Adrenal gland (tissue), 5 donors: ENCODE measurements around the gene PHF23.
A peak's percentile ranks its signal among the peaks of the same experiment; 100 is the strongest.

ENCODE experiments used
- CTCF ChIP-seq, 6 experiments: fragments of 450-650 bp in 4 of 6; fragments of 200-600 bp in 2 of 6; sonication (generic) in 1 of 6; IDR thresholded peaks; 1 replicate in 5 of 6; 2 replicates in 1 of 6; pipeline versions ENCODE4 v1.5.1 to v1.8.0; 2016 to 2021; ENCODE audit warnings: antibody characterized with exemption in 6 of 6, mild to moderate bottlenecking in 2 of 6, moderate library complexity in 1 of 6
- POLR2A ChIP-seq, 2 donors: fragments of 450-650 bp; IDR thresholded peaks; one replicate each; pipeline ENCODE4 v1.6.1; 2017; ENCODE audit warnings: antibody characterized with exemption in 2 of 2, mild to moderate bottlenecking in 2 of 2, moderate library complexity in 1 of 2
- donor health status: DM: no; HTN: no; CAD: no.

DNA sequence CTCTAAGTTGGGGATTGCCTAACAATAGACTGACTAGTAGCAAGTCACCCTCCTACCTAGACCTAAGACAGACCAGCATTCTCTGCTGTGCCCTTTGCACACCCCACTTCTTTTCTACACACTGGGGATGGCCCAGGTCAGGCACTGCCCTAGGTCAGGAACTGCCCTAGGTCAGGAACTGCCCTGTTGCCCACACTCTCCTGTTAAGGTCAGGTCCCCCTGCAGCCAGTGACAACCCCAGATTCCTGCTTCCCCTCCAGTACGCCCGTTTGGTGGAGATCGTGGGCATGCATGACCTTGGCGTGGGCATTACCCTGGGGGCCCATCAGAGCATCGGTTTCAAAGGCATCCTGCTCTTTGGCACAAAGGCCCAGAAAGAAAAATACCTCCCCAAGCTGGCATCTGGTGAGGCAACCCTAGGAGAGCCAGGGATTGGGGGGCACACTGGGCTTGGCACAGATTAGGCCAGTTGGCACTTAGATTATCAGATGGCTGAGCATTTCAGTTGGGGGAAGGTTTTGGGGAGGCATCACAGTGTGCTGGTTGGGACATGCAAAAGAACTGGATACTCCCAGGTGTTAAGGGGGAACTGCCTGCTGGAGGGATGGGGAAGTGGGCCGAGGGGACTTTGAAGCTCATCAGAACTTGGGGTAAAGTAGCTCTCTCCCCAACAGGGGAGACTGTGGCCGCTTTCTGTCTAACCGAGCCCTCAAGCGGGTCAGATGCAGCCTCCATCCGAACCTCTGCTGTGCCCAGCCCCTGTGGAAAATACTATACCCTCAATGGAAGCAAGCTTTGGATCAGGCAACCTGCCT is 17.8 kb downstream of the PHF23 start:
- TF ChIP-seq CTCF (IDR thresholded peaks at IDR 0.05) = no peak
- TF ChIP-seq POLR2A (IDR thresholded peaks at IDR 0.05) = peak in 1 of 2 donors; percentile 4
